ENCODE data around the gene RAB18.

RAB18 gene

GRCh38 chr10:27564398-27564797 is 60.3 kb downstream of the RAB18 start:
- no peak overlapping the region for H3K4me2 ChIP-seq (ENCODE audit: low read depth, low read length, poor library complexity, severe bottlenecking)
- H3K79me2 ChIP-seq (ENCODE audit: insufficient read depth, low read length): no peaks in the 10 kb centered on the region
- H3K27me3 ChIP-seq (ENCODE audit: low read length): no peaks in the 10 kb centered on the region
- no peaks in the 10 kb centered on the region for H3K36me3 ChIP-seq (ENCODE audit: low read length)
- H4K20me1 ChIP-seq (ENCODE audit: low read depth, low read length): no peaks in the 10 kb centered on the region
- H3K9ac ChIP-seq (ENCODE audit: low read length): no peak overlapping the region
- TF ChIP-seq EZH2phosphoT487 (conservative IDR thresholded peaks at IDR 0.05; ENCODE audit: low read length): no peak
- TF ChIP-seq CTCF (IDR thresholded peaks at IDR 0.05; ENCODE audit: insufficient read depth, low read length, poor library complexity, severe bottlenecking): no peak
- no peaks in the 10 kb centered on the region for H3F3A ChIP-seq (ENCODE audit: insufficient read depth)
- no peak overlapping the region for H2AFZ ChIP-seq (ENCODE audit: low read depth, low read length, severe bottlenecking)
- H3K9me2 ChIP-seq (replicated peaks; ENCODE audit: insufficient read depth, low read length): no peaks in the 10 kb centered on the region
- no peaks in the 10 kb centered on the region for H3K9me3 ChIP-seq (ENCODE audit: insufficient read depth, low read length)
- H3K4me3 ChIP-seq (ENCODE audit: insufficient read depth, low read length, poor library complexity, severe bottlenecking): no peak overlapping the region
- H3K27ac ChIP-seq (ENCODE audit: low read depth, low read length): no peak overlapping the region

GRCh38 chr10:27564880-27565279 is 60.8 kb downstream of the RAB18 start:
- no peak overlapping the region for H3K4me3 ChIP-seq (ENCODE audit: insufficient read depth, low read length, poor library complexity, severe bottlenecking)
- H3K4me2 ChIP-seq (ENCODE audit: low read depth, low read length, poor library complexity, severe bottlenecking): no peak overlapping the region
- H3K27me3 ChIP-seq (ENCODE audit: low read length): no peaks in the 10 kb centered on the region
- H2AFZ ChIP-seq (ENCODE audit: low read depth, low read length, severe bottlenecking): no peak overlapping the region
- no peaks in the 10 kb centered on the region for H3K79me2 ChIP-seq (ENCODE audit: insufficient read depth, low read length)
- no peaks in the 10 kb centered on the region for H3F3A ChIP-seq (ENCODE audit: insufficient read depth)
- no peak overlapping the region for H3K27ac ChIP-seq (ENCODE audit: low read depth, low read length)
- H3K9me3 ChIP-seq (ENCODE audit: insufficient read depth, low read length): no peaks in the 10 kb centered on the region
- TF ChIP-seq EZH2phosphoT487 (conservative IDR thresholded peaks at IDR 0.05; ENCODE audit: low read length) (no peak), CTCF (IDR thresholded peaks at IDR 0.05; ENCODE audit: insufficient read depth, low read length, poor library complexity, severe bottlenecking) (no peak)
- no peaks in the 10 kb centered on the region for H3K36me3 ChIP-seq (ENCODE audit: low read length)
- H3K9me2 ChIP-seq (replicated peaks; ENCODE audit: insufficient read depth, low read length): no peaks in the 10 kb centered on the region
- H4K20me1 ChIP-seq (ENCODE audit: low read depth, low read length): no peaks in the 10 kb centered on the region
- no peak overlapping the region for H3K9ac ChIP-seq (ENCODE audit: low read length)

- Histone ChIP-seq H3K36me3 (ENCODE audit: low read length) (no peaks in the 10 kb centered on the region), H3K9me2 (replicated peaks; ENCODE audit: insufficient read depth, low read length) (no peaks in the 10 kb centered on the region), H2AFZ (ENCODE audit: low read depth, low read length, severe bottlenecking) (no peak overlapping the region), H4K20me1 (ENCODE audit: low read depth, low read length) (no peaks in the 10 kb centered on the region), H3K79me2 (ENCODE audit: insufficient read depth, low read length) (no peaks in the 10 kb centered on the region), H3K9ac (ENCODE audit: low read length) (no peak overlapping the region), H3K27me3 (ENCODE audit: low read length) (no peaks in the 10 kb centered on the region), H3K27ac (ENCODE audit: low read depth, low read length) (no peak overlapping the region), H3K4me2 (ENCODE audit: low read depth, low read length, poor library complexity, severe bottlenecking) (no peak overlapping the region), H3K9me3 (ENCODE audit: insufficient read depth, low read length) (no peaks in the 10 kb centered on the region), H3K4me3 (ENCODE audit: insufficient read depth, low read length, poor library complexity, severe bottlenecking) (no peak overlapping the region), H3F3A (ENCODE audit: insufficient read depth) (no peaks in the 10 kb centered on the region)
- TF ChIP-seq CTCF (IDR thresholded peaks at IDR 0.05; ENCODE audit: insufficient read depth, low read length, poor library complexity, severe bottlenecking): no peak
- TF ChIP-seq EZH2phosphoT487 (conservative IDR thresholded peaks at IDR 0.05; ENCODE audit: low read length): no peak
Observed at GRCh38 chr10:27568196-27569175, 64.4 kb downstream of the RAB18 start.
